K562 (cell line): Measurements from ENCODE around the gene CCAR1. TPM values are rescaled to one million over a fixed set of nuclear protein-coding genes. Genes with fewer than 3 reads are reported as not detected.
A peak's percentile ranks its signal among the peaks of the same experiment; 100 is the strongest.

Experiments
- CBFA2T3 ChIP-seq: fragments of 450-650 bp; IDR thresholded peaks from 2 replicates; pipeline ENCODE4 v1.6.1; 2017
- CEBPB ChIP-seq: fragments of 450-650 bp; IDR thresholded peaks from 2 replicates; pipeline ENCODE4 v1.6.1; 2016; ENCODE audit warnings: missing genetic modification characterization, missing compliant biosample characterization
- CEBPG ChIP-seq, 3 experiments: fragments of 200-800 bp in 1 of 3; sonication (Bioruptor generic) in 1 of 3; sonication (generic) in 1 of 3; formaldehyde crosslinking in 1 of 3; IDR thresholded peaks in 2 of 3; conservative IDR thresholded peaks in 1 of 3; 2 replicates each; pipeline versions ENCODE4 v1.6.1 to v1.8.0; 2016 to 2022; ENCODE audit warnings: missing compliant biosample characterization in 2 of 3, missing genetic modification characterization in 2 of 3, mild to moderate bottlenecking in 1 of 3, missing genetic modification reagents in 1 of 3
- CHD1 ChIP-seq: fragments of 200-600 bp; sonication (generic); IDR thresholded peaks from one replicate; pipeline ENCODE4 v1.6.1; 2012; ENCODE audit warnings: mild to moderate bottlenecking, moderate library complexity, low read length, inconsistent platforms
- CTCF ChIP-seq, 3 experiments: IDR thresholded peaks in 2 of 3; conservative IDR thresholded peaks in 1 of 3; 2 replicates each; pipeline ENCODE4 v1.5.1; 2011 to 2012; ENCODE audit warnings: low read length in 3 of 3, mild to moderate bottlenecking in 3 of 3, control low read depth in 2 of 3, improper control_type of control experiment in 1 of 3, inconsistent platforms in 1 of 3, low read depth in 1 of 3, mixed read lengths in 1 of 3, moderate library complexity in 1 of 3; ENCODE audit not compliant: insufficient read depth in 2 of 3
- HNRNPUL1 ChIP-seq: fragments of 200-400 bp; formaldehyde crosslinking; IDR thresholded peaks from 2 replicates; pipeline ENCODE4 v1.6.1; 2017; ENCODE audit warnings: low read length
- L3MBTL2 ChIP-seq: fragments of 450-650 bp; IDR thresholded peaks from 2 replicates; pipeline ENCODE4 v1.6.1; 2016; ENCODE audit warnings: mild to moderate bottlenecking, moderate library complexity
- MBD2 ChIP-seq: sonication (generic); IDR thresholded peaks from 2 replicates; pipeline ENCODE4 v1.6.1; 2016; ENCODE audit warnings: low read depth, borderline replicate concordance
- MLLT1 ChIP-seq, 2 experiments: fragments of 450-650 bp; IDR thresholded peaks; 2 replicates each; pipeline ENCODE4 v1.6.1; 2016
- MYBL2 ChIP-seq, 2 experiments: fragments of 450-650 bp in 1 of 2; sonication (generic) in 1 of 2; formaldehyde crosslinking in 1 of 2; IDR thresholded peaks; 2 replicates each; pipeline versions ENCODE4 v1.6.1 to v1.8.1; 2017 to 2022; ENCODE audit warnings: borderline replicate concordance in 1 of 2, inconsistent platforms in 1 of 2, low read depth in 1 of 2, mild to moderate bottlenecking in 1 of 2, missing genetic modification reagents in 1 of 2, moderate library complexity in 1 of 2
- POLR2G ChIP-seq: fragments of 200-400 bp; formaldehyde crosslinking; IDR thresholded peaks from 2 replicates; pipeline ENCODE4 v1.6.1; 2017; ENCODE audit warnings: low read depth, mild to moderate bottlenecking, antibody characterized with exemption, low read length, moderate library complexity
- RBFOX2 ChIP-seq: fragments of 200-400 bp; formaldehyde crosslinking; IDR thresholded peaks from 2 replicates; pipeline ENCODE4 v1.6.1; 2017; ENCODE audit warnings: low read depth, mild to moderate bottlenecking, low read length, moderate library complexity
- SMAD4 ChIP-seq: fragments of 250-450 bp; sonication (Bioruptor Pico); conservative IDR thresholded peaks from 2 replicates; pipeline ENCODE4 v1.8.0; 2021; ENCODE audit warnings: inconsistent platforms, mild to moderate bottlenecking, moderate library complexity
- TBL1XR1 ChIP-seq, 2 experiments: IDR thresholded peaks; 2 replicates each; pipeline ENCODE4 v1.6.1; 2012; ENCODE audit warnings: improper control_type of control experiment in 2 of 2, low read length in 2 of 2, mild to moderate bottlenecking in 1 of 2
- ZBTB1 ChIP-seq: sonication (generic); formaldehyde crosslinking; IDR thresholded peaks from 2 replicates; pipeline ENCODE4 v1.8.1; 2023; ENCODE audit warnings: missing genetic modification reagents, low read depth, mild to moderate bottlenecking, borderline replicate concordance
- ZBTB11 ChIP-seq, 3 experiments: fragments of 200-800 bp in 1 of 3; fragments of 250-450 bp in 1 of 3; fragments of 450-650 bp in 1 of 3; sonication (Bioruptor Pico) in 1 of 3; sonication (Bioruptor generic) in 1 of 3; formaldehyde crosslinking in 1 of 3; IDR thresholded peaks; 2 replicates each; pipeline versions ENCODE4 v1.6.1 to v1.8.0; 2016 to 2022; ENCODE audit warnings: mild to moderate bottlenecking in 2 of 3, missing genetic modification characterization in 2 of 3, missing compliant biosample characterization in 1 of 3, moderate library complexity in 1 of 3
- ZNF197 ChIP-seq: fragments of 200-800 bp; sonication (Bioruptor generic); IDR thresholded peaks from 2 replicates; pipeline ENCODE4 v1.6.1; 2016; ENCODE audit warnings: low read depth, missing genetic modification characterization, missing compliant biosample characterization
- ZNF830 ChIP-seq: fragments of 250-450 bp; sonication (Bioruptor Pico); IDR thresholded peaks from 2 replicates; pipeline ENCODE4 v1.5.0; 2021; ENCODE audit warnings: mild to moderate bottlenecking
- polyA plus RNA-seq, 8 experiments: library from polyadenylated mRNA; depleted of rRNA in 4 of 8; stranded (reverse) in 5 of 8; unstranded in 3 of 8; fragments of >200 nt; fragmentation: Nextera tagmentation in 2 of 8; fragmentation: Illumina TruSeq in 1 of 8; extraction: Ambion mirVana in 2 of 8; extraction: Trizol in 1 of 8; gene quantifications; 2 replicates each; pipeline versions ENCODE4 v1.2.1 to v1.2.3, GENCODE V29; 2011 to 2014; ENCODE audit warnings: inconsistent platforms in 1 of 8, missing spikeins in 1 of 8
- total RNA-seq, 7 experiments: library from RNA; depleted of rRNA in 6 of 7; stranded (reverse); fragments of >200 nt in 6 of 7; fragmentation: Illumina TruSeq in 2 of 7; extraction: Trizol in 2 of 7; gene quantifications; 2 replicates each; pipeline versions ENCODE4 v1.2.1 to v1.2.3, GENCODE V29; 2011 to 2021; ENCODE audit warnings: low replicate concordance in 1 of 7

Gene CCAR1
- total and polyA plus RNA-seq, 9 of the 15 experiments (the other 6 are each of a cell fraction or from before 2014, with no cell fraction given), result 44.8 to 173 (median 111) TPM

GRCh38 chr10:68826764-68827591, 105.9 kb downstream of the CCAR1 start, which contains the start of gene STOX1 (continued):
- TF ChIP-seq SMAD4 (CRISPR knock-in tag), result 0 out of 2 replicates have a peak, but pooled peaks have one; percentile 37
- no peak for TF ChIP-seq MLLT1 (IDR thresholded peaks at IDR 0.05)
- TF ChIP-seq CEBPG (CRISPR knock-in tag; IDR thresholded peaks at IDR 0.05), result no peak
- TF ChIP-seq CEBPG (tag; conservative IDR thresholded peaks at IDR 0.05 in 1 of 2, IDR thresholded peaks at IDR 0.05 in 1 of 2), result no peak
- TF ChIP-seq POLR2G, result peak; percentile 66
- TF ChIP-seq HNRNPUL1, result no peak
- TF ChIP-seq CEBPB (tag), result no peak
- TF ChIP-seq RBFOX2, result peak; percentile 32; the same call in 1 of the 2 replicates
- TF ChIP-seq CBFA2T3, result no peak
- TF ChIP-seq L3MBTL2, result peak; percentile 89
- TF ChIP-seq CTCF (IDR thresholded peaks at IDR 0.05 in 2 of 3, conservative IDR thresholded peaks at IDR 0.05 in 1 of 3; ENCODE audit: insufficient read depth in 2 of 3, low read depth in 1 of 3, low read length in 3 of 3), result peak; percentile 10 to 17 (median 10); a peak in 1 of 6 replicates
- TF ChIP-seq TBL1XR1 (IDR thresholded peaks at IDR 0.05; ENCODE audit: low read length in 2 of 2), result no peak
- TF ChIP-seq MBD2, result no peak
- no peak for TF ChIP-seq CHD1
- no peak for TF ChIP-seq MYBL2 (IDR thresholded peaks at IDR 0.05; ENCODE audit: low read depth)
- no peak for TF ChIP-seq MYBL2 (CRISPR knock-in tag; IDR thresholded peaks at IDR 0.05; ENCODE audit: borderline replicate concordance)
- TF ChIP-seq ZBTB1 (CRISPR knock-in tag), result no peak
- no peak for TF ChIP-seq ZNF830 (CRISPR knock-in tag)
- no peak for TF ChIP-seq ZNF197
- TF ChIP-seq ZBTB11 (CRISPR knock-in tag; IDR thresholded peaks at IDR 0.05), result no peak
